GM19463 (cell line): ENCODE measurements around the gene SLC26A9.

Experiments used
- ATAC-seq: cut with Tn5 transposase; IDR thresholded peaks from one replicate; pipeline ENCODE4 v1.9.1; 2021; ENCODE audit warnings: mild to moderate bottlenecking, moderate library complexity; ENCODE audit not compliant: unreplicated experiment

Gene SLC26A9

GRCh38 chr1:205943245-205943644 lies at the start of gene SLC26A9:
SLC26A9 (minus strand) TSS chr1:205943456; CDS start chr1:205935820, 7,636 bp downstream.
- no peak for ATAC-seq

- no peak for ATAC-seq
Measured at GRCh38 chr1:205992218-205992882, 49.1 kb upstream of the SLC26A9 start.

GRCh38 chr1:205991237-205991636 lies 48.0 kb upstream of the SLC26A9 start:
- no peak for ATAC-seq

GRCh38 chr1:205990226-205990625 lies 47.0 kb upstream of the SLC26A9 start:
- no peak for ATAC-seq

- ATAC-seq = no peak
Measured at GRCh38 chr1:205989786-205990185, 46.5 kb upstream of the SLC26A9 start.

- no peak for ATAC-seq
Measured at GRCh38 chr1:205988585-205988995, 45.3 kb upstream of the SLC26A9 start.

- no peak for ATAC-seq
Measured at GRCh38 chr1:205986861-205987260, 43.6 kb upstream of the SLC26A9 start.

- no peak for ATAC-seq
Measured at GRCh38 chr1:205986292-205986691, 43.0 kb upstream of the SLC26A9 start.

- no peak for ATAC-seq
Measured at GRCh38 chr1:205985330-205986005, 42.2 kb upstream of the SLC26A9 start.

- no peak for ATAC-seq
Measured at GRCh38 chr1:205983925-205984725, 40.9 kb upstream of the SLC26A9 start.

GRCh38 chr1:205981257-205981656 lies 38.0 kb upstream of the SLC26A9 start:
- ATAC-seq = no peak

GRCh38 chr1:205980237-205980870 lies 37.1 kb upstream of the SLC26A9 start:
- no peak for ATAC-seq

GRCh38 chr1:205979301-205979700 lies 36.0 kb upstream of the SLC26A9 start:
- ATAC-seq = no peak

GRCh38 chr1:205978676-205979075 lies 35.4 kb upstream of the SLC26A9 start:
- no peak for ATAC-seq

GRCh38 chr1:205977402-205978014 lies 34.3 kb upstream of the SLC26A9 start:
- no peak for ATAC-seq

- ATAC-seq = no peak
Measured at GRCh38 chr1:205976708-205977401, 33.6 kb upstream of the SLC26A9 start.

GRCh38 chr1:205976036-205976435 lies 32.8 kb upstream of the SLC26A9 start:
- ATAC-seq = no peak

- ATAC-seq = no peak
Measured at GRCh38 chr1:205975387-205975998, 32.2 kb upstream of the SLC26A9 start.

GRCh38 chr1:205974712-205975111 lies 31.5 kb upstream of the SLC26A9 start:
- no peak for ATAC-seq
